Nephron (organoid): ENCODE measurements around the gene ZNF831.

Source experiments
- H3K27ac Mint-ChIP-seq, 3 experiments: 2 replicates each; pipeline ENCODE4 v1.8.0; 2020; ENCODE audit warnings: mixed read lengths in 3 of 3, mild to moderate bottlenecking in 2 of 3, moderate library complexity in 1 of 3
- H3K27me3 Mint-ChIP-seq: 2 replicates; pipeline ENCODE4 v1.8.0; 2021; ENCODE audit warnings: low read depth, mild to moderate bottlenecking, moderate library complexity, mixed read lengths
- H3K36me3 Mint-ChIP-seq: 2 replicates; pipeline ENCODE4 v1.8.0; 2020; ENCODE audit warnings: low read depth, mixed read lengths
- H3K4me1 Mint-ChIP-seq: 2 replicates; pipeline ENCODE4 v1.8.0; 2020; ENCODE audit warnings: mixed read lengths
- H3K4me3 Mint-ChIP-seq, 3 experiments: 2 replicates each; pipeline ENCODE4 v1.8.0; 2020; ENCODE audit warnings: mild to moderate bottlenecking in 3 of 3, mixed read lengths in 3 of 3, moderate library complexity in 2 of 3
- H3K9me3 Mint-ChIP-seq: 2 replicates; pipeline ENCODE4 v1.8.0; 2020; ENCODE audit warnings: mixed read lengths
- TF ChIP-seq, protein P1 (sequence below), 3 experiments: fragments of 200-600 bp; sonication (generic); IDR thresholded peaks; one replicate each; pipeline ENCODE4 v1.5.0; 2021; ENCODE audit warnings: antibody characterized with exemption in 3 of 3; ENCODE audit not compliant: unreplicated experiment in 3 of 3

ZNF831 gene

DNA sequence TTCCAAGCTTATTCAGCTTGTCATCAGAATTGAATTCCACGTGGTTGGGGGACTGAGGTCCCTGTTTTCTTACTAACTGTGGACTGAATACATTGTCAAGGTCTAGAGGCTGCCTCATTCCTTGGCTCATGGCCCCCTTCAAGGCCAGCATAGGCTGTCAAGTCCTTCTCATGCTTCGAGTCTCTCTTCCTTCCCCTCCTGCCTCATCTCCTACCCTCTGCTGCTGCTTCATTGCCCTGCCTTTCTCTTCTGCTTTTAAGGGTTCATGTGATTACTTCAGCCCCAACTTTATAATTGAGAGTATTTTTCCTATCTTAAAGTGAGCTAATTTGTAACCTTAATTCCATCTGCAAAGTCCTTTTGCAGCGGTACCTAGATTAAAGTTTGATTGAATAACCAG is 27.6 kb upstream of the ZNF831 start:
- TF ChIP-seq, protein P1, sequence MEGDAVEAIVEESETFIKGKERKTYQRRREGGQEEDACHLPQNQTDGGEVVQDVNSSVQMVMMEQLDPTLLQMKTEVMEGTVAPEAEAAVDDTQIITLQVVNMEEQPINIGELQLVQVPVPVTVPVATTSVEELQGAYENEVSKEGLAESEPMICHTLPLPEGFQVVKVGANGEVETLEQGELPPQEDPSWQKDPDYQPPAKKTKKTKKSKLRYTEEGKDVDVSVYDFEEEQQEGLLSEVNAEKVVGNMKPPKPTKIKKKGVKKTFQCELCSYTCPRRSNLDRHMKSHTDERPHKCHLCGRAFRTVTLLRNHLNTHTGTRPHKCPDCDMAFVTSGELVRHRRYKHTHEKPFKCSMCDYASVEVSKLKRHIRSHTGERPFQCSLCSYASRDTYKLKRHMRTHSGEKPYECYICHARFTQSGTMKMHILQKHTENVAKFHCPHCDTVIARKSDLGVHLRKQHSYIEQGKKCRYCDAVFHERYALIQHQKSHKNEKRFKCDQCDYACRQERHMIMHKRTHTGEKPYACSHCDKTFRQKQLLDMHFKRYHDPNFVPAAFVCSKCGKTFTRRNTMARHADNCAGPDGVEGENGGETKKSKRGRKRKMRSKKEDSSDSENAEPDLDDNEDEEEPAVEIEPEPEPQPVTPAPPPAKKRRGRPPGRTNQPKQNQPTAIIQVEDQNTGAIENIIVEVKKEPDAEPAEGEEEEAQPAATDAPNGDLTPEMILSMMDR (IDR thresholded peaks at IDR 0.05; ENCODE audit: unreplicated experiment in 3 of 3): no peak
- peaks cover 5% of the 10 kb centered on the region for H3K27me3 Mint-ChIP-seq

DNA sequence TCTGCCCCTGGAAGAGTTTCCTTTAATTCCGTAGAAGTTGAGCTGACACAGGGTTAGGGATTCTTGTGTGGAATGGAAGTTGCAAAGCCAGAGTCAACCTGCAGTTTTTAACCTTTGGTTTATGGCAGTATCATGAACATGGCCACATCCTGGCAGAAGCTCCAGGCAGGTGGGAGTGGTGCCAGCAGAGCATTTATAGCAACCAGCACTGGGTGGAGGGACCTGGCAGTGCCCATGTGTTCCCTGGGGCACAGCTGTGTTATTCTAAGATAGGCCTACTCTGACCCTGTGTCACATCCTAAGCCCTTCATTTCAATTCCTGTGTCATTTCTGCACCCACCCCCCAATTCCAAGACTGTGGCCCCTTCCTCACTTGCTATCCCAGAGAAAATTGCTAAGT is 26.1 kb upstream of the ZNF831 start:
- Mint-ChIP-seq H3K4me3 (no peak overlapping the region), H3K27me3 (peaks cover 9% of the 10 kb centered on the region), H3K36me3 (peaks cover 3% of the 10 kb centered on the region), H3K27ac (no peak overlapping the region), H3K9me3 (no peaks in the 10 kb centered on the region), H3K4me1 (no peaks in the 10 kb centered on the region)
- TF ChIP-seq, protein P1 (IDR thresholded peaks at IDR 0.05; ENCODE audit: unreplicated experiment in 3 of 3): no peak

More for the DNA sequence above, 27.6 kb upstream of the ZNF831 start:
- Mint-ChIP-seq H3K4me1 (no peaks in the 10 kb centered on the region), H3K4me3 (no peak overlapping the region), H3K9me3 (no peaks in the 10 kb centered on the region), H3K27ac (no peak overlapping the region), H3K36me3 (peaks cover 3% of the 10 kb centered on the region)

DNA sequence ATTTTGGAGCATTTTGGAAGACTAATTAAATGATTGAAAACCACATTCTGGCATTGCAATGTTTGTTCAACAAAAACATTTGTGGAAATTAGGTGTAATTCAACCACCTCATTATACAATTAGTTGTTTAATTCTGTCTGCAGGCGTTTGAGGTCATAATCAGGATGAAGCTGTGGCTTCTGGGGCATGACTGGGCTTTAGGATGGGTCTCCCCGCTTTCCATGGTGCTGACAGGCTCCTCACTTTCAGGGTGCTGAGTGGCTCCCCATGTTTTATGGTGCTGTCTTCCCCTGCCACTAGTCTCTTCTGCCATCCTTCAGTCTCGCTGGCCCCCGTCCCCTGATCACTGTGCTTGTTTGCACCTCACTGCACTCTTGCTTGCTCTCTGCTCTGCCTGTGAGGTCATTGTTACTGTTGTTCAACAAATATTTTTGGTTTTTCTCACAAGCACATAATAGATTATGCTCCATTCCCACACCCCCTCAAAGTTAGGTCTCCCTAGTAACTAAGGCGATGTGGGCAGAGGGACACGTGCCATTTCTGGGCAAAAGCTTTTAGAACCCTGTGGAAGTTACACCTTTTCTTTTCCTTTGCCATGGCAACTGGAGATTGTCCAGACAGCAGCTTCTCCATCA is 25.4 kb upstream of the ZNF831 start:
- peaks cover 3% of the 10 kb centered on the region for H3K36me3 Mint-ChIP-seq
- TF ChIP-seq, protein P1 (IDR thresholded peaks at IDR 0.05; ENCODE audit: unreplicated experiment in 3 of 3): no peak
- H3K4me3 Mint-ChIP-seq: no peak overlapping the region
- H3K27ac Mint-ChIP-seq: no peak overlapping the region
- H3K4me1 Mint-ChIP-seq: no peaks in the 10 kb centered on the region
- peaks cover 9% of the 10 kb centered on the region for H3K27me3 Mint-ChIP-seq
- no peaks in the 10 kb centered on the region for H3K9me3 Mint-ChIP-seq

DNA sequence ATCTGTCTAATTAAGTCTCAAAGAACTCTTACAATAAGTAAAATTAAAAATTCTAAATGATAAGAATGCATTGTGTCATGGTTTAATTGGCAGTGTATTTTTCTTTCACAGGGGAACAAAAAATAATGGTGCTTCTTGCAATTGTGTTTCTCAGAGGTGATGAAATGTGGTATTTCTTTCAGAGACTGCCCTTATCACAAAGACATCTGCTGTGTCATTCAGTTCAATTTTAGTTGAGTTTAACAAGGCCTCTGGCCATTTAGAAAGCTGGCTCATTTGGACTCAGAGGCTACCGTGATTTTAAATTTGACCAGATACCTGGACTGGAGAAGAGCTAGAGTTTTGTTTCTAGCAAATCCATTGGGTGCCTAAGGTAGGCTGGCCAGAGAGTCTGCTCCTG is 23.6 kb upstream of the ZNF831 start:
- Mint-ChIP-seq H3K36me3 (peaks cover 3% of the 10 kb centered on the region), H3K9me3 (no peaks in the 10 kb centered on the region), H3K27me3 (peaks cover 9% of the 10 kb centered on the region), H3K4me3 (no peak overlapping the region), H3K4me1 (no peaks in the 10 kb centered on the region), H3K27ac (no peak overlapping the region)
- TF ChIP-seq, protein P1 (IDR thresholded peaks at IDR 0.05; ENCODE audit: unreplicated experiment in 3 of 3): no peak

DNA sequence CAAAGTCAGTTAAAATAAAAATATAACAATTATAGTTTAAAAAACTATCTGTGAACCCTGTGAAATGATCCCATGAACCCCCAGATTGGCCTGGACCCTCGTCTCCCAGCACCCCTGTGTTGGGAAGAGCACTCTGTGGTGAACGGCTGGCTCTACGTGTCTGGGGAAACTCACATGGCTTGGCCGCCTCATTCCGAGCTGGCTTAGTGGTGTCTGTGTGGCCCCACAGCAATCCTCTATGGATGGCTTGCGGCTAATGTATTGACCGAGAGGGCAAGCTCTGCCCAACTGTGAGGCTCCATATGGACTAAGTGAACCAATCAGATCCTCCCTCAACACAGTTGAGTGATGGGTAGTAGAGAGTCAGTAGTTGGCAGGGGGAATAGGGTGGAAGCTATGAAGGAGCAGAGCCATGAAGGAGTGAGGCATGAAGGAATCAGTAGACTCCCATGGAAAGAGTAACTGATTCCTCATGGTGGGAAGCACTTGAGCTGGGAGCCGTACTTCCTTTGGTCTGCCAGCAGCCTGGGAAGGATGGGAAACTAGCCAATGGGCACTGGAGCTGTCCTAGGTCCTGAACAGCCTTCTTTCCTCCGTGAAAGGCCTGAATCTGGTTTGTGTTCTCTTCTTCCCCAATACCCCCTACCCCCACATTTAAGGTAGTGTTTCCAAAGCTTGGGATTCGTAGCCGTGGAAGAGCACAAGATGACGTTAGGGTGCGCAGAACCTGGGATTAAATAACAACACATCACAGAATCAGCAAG is 21.6 kb upstream of the ZNF831 start:
- Mint-ChIP-seq H3K4me1 (peaks cover 10% of the 10 kb centered on the region), H3K27ac (no peak overlapping the region), H3K27me3 (peaks cover 7% of the 10 kb centered on the region), H3K36me3 (no peaks in the 10 kb centered on the region), H3K9me3 (no peaks in the 10 kb centered on the region), H3K4me3 (no peak overlapping the region)
- TF ChIP-seq, protein P1 (IDR thresholded peaks at IDR 0.05; ENCODE audit: unreplicated experiment in 3 of 3): no peak
